HG03571 (cell line): ENCODE results near the gene CLMP.

Experiments used
- ATAC-seq: cut with Tn5 transposase; IDR thresholded peaks from one replicate; pipeline ENCODE4 v1.9.1; 2021; ENCODE audit not compliant: unreplicated experiment

CLMP gene

DNA sequence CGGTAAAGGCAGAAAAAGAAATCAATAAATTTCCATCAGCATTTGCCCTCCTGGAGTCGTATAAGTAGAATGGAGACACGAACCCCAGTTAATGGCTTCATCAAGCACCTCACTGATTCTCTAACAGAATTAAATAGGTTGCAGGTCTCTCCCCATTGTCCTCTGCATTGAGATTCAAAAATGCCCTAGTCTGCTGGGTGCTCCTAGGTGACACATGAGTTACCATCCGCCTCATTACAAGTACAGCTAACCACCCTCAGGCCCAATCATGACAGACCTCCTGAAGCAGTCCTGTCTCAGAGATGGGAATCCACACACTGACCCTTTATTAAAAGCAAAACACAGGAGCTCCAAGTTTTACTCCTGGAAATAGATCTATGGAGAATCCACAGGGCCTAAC is 164.5 kb downstream of the CLMP start:
- ATAC-seq: no peak

GRCh38 chr11:123020968-123021367 is 174.1 kb downstream of the CLMP start:
- no peak for ATAC-seq
